Right atrium auricular region (tissue), 2 donors: Measurements from ENCODE around the gene HNRNPD. TPM values are rescaled to one million over a fixed set of nuclear protein-coding genes. Genes with fewer than 3 reads are reported as not detected.

Source experiments
- DNase-seq: peaks from one replicate; pipeline ENCODE4 v3.0.0-alpha.2; 2019; ENCODE audit warnings: low spot score
- H3K27ac ChIP-seq, 2 donors: fragments of 200-600 bp; sonication (generic); 1 replicate in 1 of 2; 2 replicates in 1 of 2; pipeline ENCODE4 v1.5.1; 2016 to 2019
- H3K27me3 ChIP-seq, 2 donors: fragments of 200-600 bp; sonication (generic); one replicate each; pipeline versions ENCODE4 v1.5.1 to v1.6.0; 2017 to 2019
- H3K36me3 ChIP-seq: fragments of 200-600 bp; sonication (generic); one replicate; pipeline ENCODE4 v1.5.1; 2016
- H3K4me1 ChIP-seq, 2 donors: fragments of 200-600 bp; sonication (generic); one replicate each; pipeline versions ENCODE4 v1.5.1 to v1.6.0; 2017 to 2019
- H3K4me3 ChIP-seq, 2 donors: fragments of 200-600 bp; sonication (generic); 1 replicate in 1 of 2; 2 replicates in 1 of 2; pipeline ENCODE4 v1.5.1; 2017 to 2019; ENCODE audit warnings: mild to moderate bottlenecking in 1 of 2, moderate library complexity in 1 of 2
- H3K9me3 ChIP-seq, 2 donors: fragments of 200-600 bp; sonication (generic); one replicate each; pipeline ENCODE4 v1.5.1; 2019
- CTCF ChIP-seq, 2 donors: fragments of 200-600 bp; sonication (generic); IDR thresholded peaks; one replicate each; pipeline ENCODE4 v1.5.1; 2019; ENCODE audit warnings: antibody characterized with exemption in 2 of 2
- total RNA-seq, 2 donors: library from RNA; depleted of rRNA; stranded (reverse); fragments of >200 nt; gene quantifications; one replicate each; pipeline ENCODE4 v1.1.0, GENCODE V29; 2016

The HNRNPD gene
- total RNA-seq, 2 donors from 2014 or later = 45.7 to 48.7 TPM

- H3K9me3 ChIP-seq = no peaks in the 10 kb centered on the region
- H3K4me3 ChIP-seq = no peak overlapping the region
- no peak for TF ChIP-seq CTCF (IDR thresholded peaks at IDR 0.05)
- H3K4me1 ChIP-seq = peaks cover 0 to 63% of the 10 kb centered on the region in 2 donors
- H3K27me3 ChIP-seq = no peaks in the 10 kb centered on the region
- no peak for DNase-seq
- no peak overlapping the region for H3K27ac ChIP-seq
- H3K36me3 ChIP-seq = peaks cover 54% of the 10 kb centered on the region
These were observed 16.2 kb downstream of the HNRNPD start for GRCh38 chr4:82357640-82358039.

- no peak for TF ChIP-seq CTCF (IDR thresholded peaks at IDR 0.05)
- peaks cover 71% of the 10 kb centered on the region for H3K36me3 ChIP-seq
- H3K27me3 ChIP-seq = no peaks in the 10 kb centered on the region
- H3K9me3 ChIP-seq = no peaks in the 10 kb centered on the region
- no peak for DNase-seq
- H3K4me3 ChIP-seq = no peak overlapping the region
- no peak overlapping the region for H3K27ac ChIP-seq
- peaks cover 0 to 34% of the 10 kb centered on the region in 2 donors for H3K4me1 ChIP-seq
These were observed 19.0 kb downstream of the HNRNPD start for GRCh38 chr4:82354788-82355187.

- Histone ChIP-seq H3K27ac (no peak overlapping the region), H3K36me3 (peaks cover 62% of the 10 kb centered on the region), H3K27me3 (no peaks in the 10 kb centered on the region), H3K4me1 (peaks cover 0 to 16% of the 10 kb centered on the region in 2 donors), H3K4me3 (no peak overlapping the region), H3K9me3 (no peaks in the 10 kb centered on the region)
- no peak for TF ChIP-seq CTCF (IDR thresholded peaks at IDR 0.05)
- DNase-seq = no peak
These were observed 20.9 kb downstream of the HNRNPD start for GRCh38 chr4:82352825-82353366.

- no peak for TF ChIP-seq CTCF (IDR thresholded peaks at IDR 0.05)
- peaks cover 0 to 12% of the 10 kb centered on the region in 2 donors for H3K4me1 ChIP-seq
- peaks cover 58% of the 10 kb centered on the region for H3K36me3 ChIP-seq
- no peaks in the 10 kb centered on the region for H3K9me3 ChIP-seq
- H3K27ac ChIP-seq = no peak overlapping the region
- no peak for DNase-seq
- H3K27me3 ChIP-seq = no peaks in the 10 kb centered on the region
- no peak overlapping the region for H3K4me3 ChIP-seq
These were observed 21.5 kb downstream of the HNRNPD start for GRCh38 chr4:82352118-82352824.

- TF ChIP-seq CTCF (IDR thresholded peaks at IDR 0.05) = no peak
- H3K4me1 ChIP-seq = no peaks in the 10 kb centered on the region
- H3K9me3 ChIP-seq = no peaks in the 10 kb centered on the region
- peaks cover 7% of the 10 kb centered on the region for H3K36me3 ChIP-seq
- H3K27me3 ChIP-seq = no peaks in the 10 kb centered on the region
- H3K27ac ChIP-seq = no peak overlapping the region
- DNase-seq = no peak
- no peak overlapping the region for H3K4me3 ChIP-seq
These were observed 27.7 kb downstream of the HNRNPD start for GRCh38 chr4:82346126-82346525.
